Colonic mucosa (tissue), 4 donors: ENCODE results near the gene OXSR1. TPM values are rescaled to one million over a fixed set of nuclear protein-coding genes. Genes with fewer than 3 reads are reported as not detected.

Experiments used
- DNase-seq: peaks from one replicate; pipeline ENCODE4 v3.0.0-alpha.2; 2020
- H3K27ac ChIP-seq: fragments of 200-600 bp; one replicate; pipeline ENCODE4 v1.8.0; 2021
- H3K27me3 ChIP-seq: fragments of 200-600 bp; one replicate; pipeline ENCODE4 v1.8.0; 2021
- H3K36me3 ChIP-seq: fragments of 200-600 bp; one replicate; pipeline ENCODE4 v1.8.0; 2021
- H3K4me1 ChIP-seq: fragments of 200-600 bp; one replicate; pipeline ENCODE4 v1.8.0; 2021; ENCODE audit warnings: mild to moderate bottlenecking
- H3K4me3 ChIP-seq: fragments of 200-600 bp; one replicate; pipeline ENCODE4 v1.8.0; 2021
- H3K9ac ChIP-seq, 2 donors: one replicate each; pipeline ENCODE4 v1.7.0; 2013; ENCODE audit warnings: control low read depth in 2 of 2, low read depth in 2 of 2, low read length in 2 of 2
- H3K9me3 ChIP-seq: fragments of 200-600 bp; one replicate; pipeline ENCODE4 v1.8.0; 2021
- intact Hi-C: fragments of 100-400 bp; cut with DNase I; formaldehyde crosslinking; loops from one replicate; pipeline ENCODE4 v1.14.1; 2022
- total RNA-seq, 2 donors: library from RNA; stranded (reverse); fragmentation: NEBNext Ultra II Directional in 1 of 2; extraction: Animal tissue kit (Norgen Biotek cat#: 25700) in 1 of 2; gene quantifications; one replicate each; pipeline ENCODE4 v1.2.1, GENCODE V29; 2021
- TF ChIP-seq, protein P1 (sequence below): fragments of 200-600 bp; IDR thresholded peaks from one replicate; pipeline ENCODE4 v1.8.0; 2022; ENCODE audit warnings: antibody characterized with exemption, mild to moderate bottlenecking
- donor health status: healthy.
- donor health status: DM: no; HTN: no; CAD: no.
- donor health status: DM: no; HTN: no; CAD: no.

OXSR1 gene
- total RNA-seq, 2 donors from 2014 or later = 32.0 to 57.3 TPM

DNA sequence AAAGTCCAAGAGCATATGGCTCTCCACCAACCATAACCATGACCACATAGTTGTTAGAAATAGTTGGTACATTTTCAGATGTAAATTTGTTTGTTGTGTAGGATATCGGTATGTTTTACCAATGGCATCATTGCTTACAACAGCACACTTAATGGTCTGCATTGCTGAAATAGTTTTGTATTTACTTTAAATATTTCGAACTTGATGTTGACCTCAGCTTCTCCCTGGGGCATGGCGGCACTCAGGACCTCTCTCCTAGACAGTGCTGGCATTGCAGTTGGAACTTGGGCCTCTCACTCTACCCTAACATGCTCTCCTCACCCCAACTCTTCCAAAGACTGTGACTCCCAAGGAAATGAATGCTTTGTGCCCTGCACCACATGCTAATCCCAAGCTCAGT lies 105.3 kb downstream of the OXSR1 start:
- no peaks in the 10 kb centered on the region for H3K4me1 ChIP-seq
- H3K4me3 ChIP-seq = no peak overlapping the region
- no peak overlapping the region for H3K27ac ChIP-seq
- no peak for DNase-seq
- no peaks in the 10 kb centered on the region for H3K9me3 ChIP-seq
- H3K9ac ChIP-seq = no peak overlapping the region
- intact Hi-C loops = no loop called here
- TF ChIP-seq, protein P1, sequence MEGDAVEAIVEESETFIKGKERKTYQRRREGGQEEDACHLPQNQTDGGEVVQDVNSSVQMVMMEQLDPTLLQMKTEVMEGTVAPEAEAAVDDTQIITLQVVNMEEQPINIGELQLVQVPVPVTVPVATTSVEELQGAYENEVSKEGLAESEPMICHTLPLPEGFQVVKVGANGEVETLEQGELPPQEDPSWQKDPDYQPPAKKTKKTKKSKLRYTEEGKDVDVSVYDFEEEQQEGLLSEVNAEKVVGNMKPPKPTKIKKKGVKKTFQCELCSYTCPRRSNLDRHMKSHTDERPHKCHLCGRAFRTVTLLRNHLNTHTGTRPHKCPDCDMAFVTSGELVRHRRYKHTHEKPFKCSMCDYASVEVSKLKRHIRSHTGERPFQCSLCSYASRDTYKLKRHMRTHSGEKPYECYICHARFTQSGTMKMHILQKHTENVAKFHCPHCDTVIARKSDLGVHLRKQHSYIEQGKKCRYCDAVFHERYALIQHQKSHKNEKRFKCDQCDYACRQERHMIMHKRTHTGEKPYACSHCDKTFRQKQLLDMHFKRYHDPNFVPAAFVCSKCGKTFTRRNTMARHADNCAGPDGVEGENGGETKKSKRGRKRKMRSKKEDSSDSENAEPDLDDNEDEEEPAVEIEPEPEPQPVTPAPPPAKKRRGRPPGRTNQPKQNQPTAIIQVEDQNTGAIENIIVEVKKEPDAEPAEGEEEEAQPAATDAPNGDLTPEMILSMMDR = no peak
- no peaks in the 10 kb centered on the region for H3K36me3 ChIP-seq
- H3K27me3 ChIP-seq = no peaks in the 10 kb centered on the region

GRCh38 chr3:38271553-38271952 lies 106.2 kb downstream of the OXSR1 start:
- intact Hi-C loops = no loop called here
- TF ChIP-seq, protein P1 = no peak
- Histone ChIP-seq H3K36me3 (no peaks in the 10 kb centered on the region), H3K9me3 (no peaks in the 10 kb centered on the region), H3K27me3 (no peaks in the 10 kb centered on the region), H3K4me3 (no peak overlapping the region), H3K27ac (no peak overlapping the region), H3K9ac (no peak overlapping the region), H3K4me1 (no peaks in the 10 kb centered on the region)
- DNase-seq = no peak

DNA sequence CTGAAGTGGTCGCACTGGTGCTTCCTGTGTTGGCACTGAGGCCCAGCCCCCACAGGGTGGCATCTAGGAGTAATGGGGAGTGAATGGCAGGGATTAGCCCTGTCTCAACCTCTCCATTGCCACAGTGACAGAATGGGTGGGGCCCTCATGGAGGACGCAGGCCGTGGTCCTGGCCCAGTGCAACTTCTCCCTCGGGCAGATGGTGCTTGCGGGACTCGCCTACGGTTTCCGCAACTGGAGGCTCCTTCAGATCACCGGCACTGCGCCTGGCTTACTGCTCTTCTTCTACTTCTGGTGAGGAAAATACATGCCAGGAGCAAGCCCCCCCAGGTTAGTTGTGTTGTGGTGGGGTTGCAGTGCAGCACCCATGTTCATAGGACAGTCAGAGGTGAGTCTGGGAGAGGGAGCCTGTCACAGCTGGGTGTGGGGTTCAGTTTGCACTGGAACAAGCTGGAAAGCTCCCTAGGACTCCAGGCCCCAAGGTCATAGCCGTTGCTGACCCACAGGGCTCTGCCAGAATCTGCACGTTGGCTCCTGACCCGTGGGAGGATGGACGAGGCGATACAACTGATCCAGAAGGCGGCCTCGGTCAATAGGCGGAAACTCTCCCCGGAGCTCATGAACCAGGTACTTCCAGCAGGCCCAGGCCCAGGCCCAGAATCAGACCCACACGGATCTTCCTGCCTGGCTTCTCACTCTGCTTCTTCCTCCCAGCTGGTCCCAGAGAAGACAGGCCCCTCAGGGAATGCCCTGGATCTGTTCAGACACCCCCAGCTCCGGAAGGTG lies 109.7 kb downstream of the OXSR1 start:
- H3K27me3 ChIP-seq = no peaks in the 10 kb centered on the region
- H3K27ac ChIP-seq = no peak overlapping the region
- no peak overlapping the region for H3K9ac ChIP-seq
- TF ChIP-seq, protein P1 = no peak
- no peaks in the 10 kb centered on the region for H3K4me1 ChIP-seq
- no peaks in the 10 kb centered on the region for H3K9me3 ChIP-seq
- no peak overlapping the region for H3K4me3 ChIP-seq
- no peak for DNase-seq
- intact Hi-C loops = no loop called here
- H3K36me3 ChIP-seq = no peaks in the 10 kb centered on the region

- Histone ChIP-seq H3K27ac (no peak overlapping the region), H3K27me3 (no peaks in the 10 kb centered on the region), H3K9me3 (no peaks in the 10 kb centered on the region), H3K9ac (no peak overlapping the region), H3K4me3 (no peak overlapping the region), H3K4me1 (no peaks in the 10 kb centered on the region), H3K36me3 (no peaks in the 10 kb centered on the region)
- intact Hi-C loops = no loop called here
- no peak for DNase-seq
- TF ChIP-seq, protein P1 = no peak
These were observed 110.3 kb downstream of the OXSR1 start for GRCh38 chr3:38275658-38276057.

- Histone ChIP-seq H3K27ac (no peak overlapping the region), H3K4me1 (no peaks in the 10 kb centered on the region), H3K36me3 (no peaks in the 10 kb centered on the region), H3K9ac (no peak overlapping the region), H3K9me3 (no peaks in the 10 kb centered on the region), H3K27me3 (no peaks in the 10 kb centered on the region), H3K4me3 (no peak overlapping the region)
- no peak for DNase-seq
- intact Hi-C loops = no loop called here
- TF ChIP-seq, protein P1 = no peak
These were observed 111.0 kb downstream of the OXSR1 start for GRCh38 chr3:38276081-38276916.
